Keratinocyte (primary cell): Measurements from ENCODE around the gene RAP1GAP2. TPM values are rescaled to one million over a fixed set of nuclear protein-coding genes. Genes with fewer than 3 reads are reported as not detected.
"Not testable (repeated sequence)": the region's sequence is repeated elsewhere in the genome, so short reads cannot be mapped to it uniquely, and the experiment has no call there.

ENCODE experiments used
- DNase-seq: peaks from one replicate; pipeline ENCODE4 v3.0.0-alpha.2; 2011; ENCODE audit warnings: low read depth, missing footprints, low spot score
- FAIRE-seq: peaks from 2 replicates; lab custom pipeline; 2011; peaks lifted over from hg19 to GRCh38; lab: Jason Lieb, UNC
- H2AFZ ChIP-seq: 2 replicates; pipeline ENCODE4 v1.6.0; 2012; ENCODE audit warnings: low read length, control low read depth, inconsistent platforms; ENCODE audit not compliant: control insufficient read depth
- H3K27ac ChIP-seq: 2 replicates; pipeline ENCODE4 v1.5.1; 2011; ENCODE audit warnings: low read length; ENCODE audit not compliant: control insufficient read depth, insufficient read depth
- H3K27me3 ChIP-seq: 3 replicates; pipeline ENCODE4 v1.6.0; 2011; ENCODE audit warnings: low read length; ENCODE audit not compliant: control insufficient read depth, insufficient read depth; ENCODE audit errors: extremely low read depth
- H3K36me3 ChIP-seq, 2 experiments: 2 replicates in 1 of 2; 3 replicates in 1 of 2; pipeline ENCODE4 v1.5.1; 2011; ENCODE audit warnings: low read length in 2 of 2, mild to moderate bottlenecking in 1 of 2; ENCODE audit not compliant: control insufficient read depth in 2 of 2, insufficient read depth in 2 of 2; ENCODE audit errors: extremely low read depth in 1 of 2
- H3K4me1 ChIP-seq: 3 replicates; pipeline ENCODE4 v1.5.1; 2011; ENCODE audit warnings: low read length; ENCODE audit not compliant: control insufficient read depth, insufficient read depth; ENCODE audit errors: extremely low read depth
- H3K4me2 ChIP-seq: 3 replicates; pipeline ENCODE4 v1.6.0; 2011; ENCODE audit warnings: low read depth, low read length; ENCODE audit not compliant: control insufficient read depth, insufficient read depth; ENCODE audit errors: extremely low read depth
- H3K4me3 ChIP-seq, 3 experiments: fragments of 200-600 bp in 1 of 3; sonication (generic) in 1 of 3; 2 replicates in 2 of 3; 3 replicates in 1 of 3; pipeline ENCODE4 v1.5.1; 2011 to 2016; ENCODE audit warnings: low read length in 3 of 3, mild to moderate bottlenecking in 3 of 3, control low read depth in 2 of 3, inconsistent platforms in 1 of 3, low read depth in 1 of 3, mixed read lengths in 1 of 3, mixed run types in 1 of 3, moderate library complexity in 1 of 3; ENCODE audit not compliant: control insufficient read depth in 2 of 3, insufficient read depth in 2 of 3; ENCODE audit errors: extremely low read depth in 1 of 3
- H3K79me2 ChIP-seq: 2 replicates; pipeline ENCODE4 v1.6.0; 2012; ENCODE audit warnings: low read length; ENCODE audit not compliant: control insufficient read depth, insufficient read depth
- H3K9ac ChIP-seq: 3 replicates; pipeline ENCODE4 v1.6.0; 2011; ENCODE audit warnings: low read length; ENCODE audit not compliant: control insufficient read depth, insufficient read depth; ENCODE audit errors: extremely low read depth
- H3K9me1 ChIP-seq: 3 replicates; pipeline ENCODE4 v1.6.0; 2011; ENCODE audit warnings: low read length; ENCODE audit not compliant: control insufficient read depth, insufficient read depth; ENCODE audit errors: extremely low read depth
- H3K9me3 ChIP-seq: 2 replicates; pipeline ENCODE4 v1.5.1; 2012; ENCODE audit warnings: low read depth, low read length; ENCODE audit not compliant: control insufficient read depth
- H4K20me1 ChIP-seq: 3 replicates; pipeline ENCODE4 v1.6.0; 2011; ENCODE audit warnings: low read length; ENCODE audit not compliant: control insufficient read depth, insufficient read depth; ENCODE audit errors: extremely low read depth
- CTCF ChIP-seq, 3 experiments: IDR thresholded peaks in 1 of 3; conservative IDR thresholded peaks in 1 of 3; optimal IDR thresholded peaks in 1 of 3; 2 replicates in 2 of 3; 3 replicates in 1 of 3; pipeline versions ENCODE3 to v1.5.1; 2011; ENCODE audit warnings: low read length in 3 of 3, mild to moderate bottlenecking in 3 of 3, moderate library complexity in 2 of 3, control low read depth in 1 of 3, inconsistent platforms in 1 of 3; ENCODE audit not compliant: insufficient read depth in 2 of 3; ENCODE audit errors: extremely low read depth in 1 of 3
- EZH2 ChIP-seq: IDR thresholded peaks from one replicate; pipeline ENCODE4 v1.6.1; 2012; ENCODE audit warnings: inconsistent platforms, mild to moderate bottlenecking, low read length, moderate library complexity
- dilution Hi-C: fragments of 300-500 bp; cut with MboI; formaldehyde crosslinking; loops from one replicate; pipeline ENCODE4 v1.7.0; 2020; ENCODE audit warnings: low sequenced_read_pairs; ENCODE audit not compliant: extremely low pct_ligation_motif_present
- polyA plus RNA-seq, 5 experiments: library from polyadenylated mRNA; depleted of rRNA in 3 of 5; stranded (reverse) in 3 of 5; stranded (forward) in 1 of 5; unstranded in 1 of 5; fragments of >200 nt; gene quantifications; 1 replicate in 1 of 5; 2 replicates in 3 of 5; 3 replicates in 1 of 5; pipeline versions ENCODE4 v1.2.1 to v1.2.3, GENCODE V29; 2011 to 2012; ENCODE audit warnings: missing spikeins in 2 of 5, low read depth in 1 of 5, low replicate concordance in 1 of 5

Gene RAP1GAP2
- polyA plus RNA-seq, 1 donor (not counting 4 experiments of a cell fraction or from before 2014, with no cell fraction given) = 13.6 TPM

- dilution Hi-C loops = no loop called here
- no peaks in the 10 kb centered on the region for H3K9me1 ChIP-seq
- H3K27me3 ChIP-seq = peaks cover 36% of the 10 kb centered on the region
- no peak for FAIRE-seq
- H3K4me2 ChIP-seq = no peak overlapping the region
- no peaks in the 10 kb centered on the region for H4K20me1 ChIP-seq
- peaks cover 3% of the 10 kb centered on the region for H3K4me1 ChIP-seq
- no peak overlapping the region for H3K4me3 ChIP-seq
- TF ChIP-seq CTCF (optimal IDR thresholded peaks at IDR 0.05 in 1 of 3, IDR thresholded peaks at IDR 0.05 in 1 of 3, conservative IDR thresholded peaks at IDR 0.05 in 1 of 3; ENCODE audit: extremely low read depth in 1 of 3, insufficient read depth in 2 of 3, low read length in 3 of 3) (no peak), EZH2 (no peak)
- no peaks in the 10 kb centered on the region for H3K36me3 ChIP-seq
- H3K9ac ChIP-seq = no peak overlapping the region
- no peak overlapping the region for H3K27ac ChIP-seq
- no peak for DNase-seq
- no peaks in the 10 kb centered on the region for H3K79me2 ChIP-seq
- no peaks in the 10 kb centered on the region for H3K9me3 ChIP-seq
- no peak overlapping the region for H2AFZ ChIP-seq
Measured at GRCh38 chr17:2780256-2780655, 16.0 kb upstream of the RAP1GAP2 start.

- FAIRE-seq (no peak), DNase-seq (no peak)
- no peak overlapping the region for H3K4me3 ChIP-seq
- no peak overlapping the region for H3K27ac ChIP-seq
- no peaks in the 10 kb centered on the region for H3K9me3 ChIP-seq
- no peaks in the 10 kb centered on the region for H3K36me3 ChIP-seq
- H3K79me2 ChIP-seq = no peaks in the 10 kb centered on the region
- TF ChIP-seq EZH2 = no peak
- no peak for TF ChIP-seq CTCF (optimal IDR thresholded peaks at IDR 0.05 in 1 of 3, IDR thresholded peaks at IDR 0.05 in 1 of 3, conservative IDR thresholded peaks at IDR 0.05 in 1 of 3; ENCODE audit: extremely low read depth in 1 of 3, insufficient read depth in 2 of 3, low read length in 3 of 3)
- H3K27me3 ChIP-seq = peaks cover 30% of the 10 kb centered on the region
- no peak overlapping the region for H3K9ac ChIP-seq
- H4K20me1 ChIP-seq = no peaks in the 10 kb centered on the region
- no peak overlapping the region for H3K4me2 ChIP-seq
- H3K4me1 ChIP-seq = peaks cover 3% of the 10 kb centered on the region
- no peak overlapping the region for H2AFZ ChIP-seq
- dilution Hi-C loops = no loop called here
- no peaks in the 10 kb centered on the region for H3K9me1 ChIP-seq
Measured at GRCh38 chr17:2780931-2781454, 15.2 kb upstream of the RAP1GAP2 start.

GRCh38 chr17:2781598-2781997 lies 14.6 kb upstream of the RAP1GAP2 start:
- H3K4me1 ChIP-seq, H3K9ac ChIP-seq, H2AFZ ChIP-seq, H3K27ac ChIP-seq, H3K79me2 ChIP-seq, dilution Hi-C loops, H3K4me3 ChIP-seq, H3K4me2 ChIP-seq, DNase-seq, H3K9me1 ChIP-seq, H3K36me3 ChIP-seq, H3K9me3 ChIP-seq, FAIRE-seq, H4K20me1 ChIP-seq: not testable (repeated sequence)
- peaks cover 25% of the 10 kb centered on the region for H3K27me3 ChIP-seq
